ENCODE measurements around the gene NT5E. TPM values are rescaled to one million over a fixed set of nuclear protein-coding genes. Genes with fewer than 3 reads are reported as not detected.

Gene NT5E
- total RNA-seq, 2 donors from 2014 or later = 18.6 to 28.0 TPM

GRCh38 chr6:85463621-85464259 lies 13.9 kb downstream of the NT5E start:
- Histone ChIP-seq H3K4me1 (no peaks in the 10 kb centered on the region), H3K9ac (ENCODE audit: low read depth in 2 of 2, low read length in 2 of 2) (no peak overlapping the region)
- intact Hi-C loops (cut with DNase I) = no loop called here

GRCh38 chr6:85464260-85464644 lies 14.4 kb downstream of the NT5E start:
- Histone ChIP-seq H3K4me1 (no peaks in the 10 kb centered on the region), H3K9ac (ENCODE audit: low read depth in 2 of 2, low read length in 2 of 2) (no peak overlapping the region), H3K4me3 (no peak overlapping the region), H3K36me3 (no peaks in the 10 kb centered on the region), H3K27ac (no peak overlapping the region), H3K9me3 (no peaks in the 10 kb centered on the region), H3K27me3 (no peaks in the 10 kb centered on the region)
- intact Hi-C loops (cut with DNase I) = no loop called here
- no peak for DNase-seq
- no peak for TF ChIP-seq CTCF (IDR thresholded peaks at IDR 0.05)

More at GRCh38 chr6:85463621-85464259, 13.9 kb downstream of the NT5E start:
- no peaks in the 10 kb centered on the region for H3K9me3 ChIP-seq
- no peaks in the 10 kb centered on the region for H3K36me3 ChIP-seq
- TF ChIP-seq CTCF (IDR thresholded peaks at IDR 0.05) = no peak
- H3K27me3 ChIP-seq = no peaks in the 10 kb centered on the region
- H3K27ac ChIP-seq = no peak overlapping the region
- H3K4me3 ChIP-seq = no peak overlapping the region
- DNase-seq = no peak

- H3K9me3 ChIP-seq = no peaks in the 10 kb centered on the region
- no peaks in the 10 kb centered on the region for H3K27me3 ChIP-seq
- DNase-seq = no peak
- H3K4me1 ChIP-seq = no peaks in the 10 kb centered on the region
- TF ChIP-seq CTCF (IDR thresholded peaks at IDR 0.05) = no peak
- H3K27ac ChIP-seq = no peak overlapping the region
- intact Hi-C loops (cut with DNase I) = no loop called here
- no peak overlapping the region for H3K9ac ChIP-seq (ENCODE audit: low read depth in 2 of 2, low read length in 2 of 2)
- no peak overlapping the region for H3K4me3 ChIP-seq
- H3K36me3 ChIP-seq = no peaks in the 10 kb centered on the region
These were observed 14.9 kb downstream of the NT5E start for GRCh38 chr6:85464722-85465150.

GRCh38 chr6:85465762-85466161 lies 15.9 kb downstream of the NT5E start:
- Histone ChIP-seq H3K36me3 (no peaks in the 10 kb centered on the region), H3K27ac (no peak overlapping the region), H3K27me3 (no peaks in the 10 kb centered on the region), H3K9ac (ENCODE audit: low read depth in 2 of 2, low read length in 2 of 2) (no peak overlapping the region), H3K4me1 (no peaks in the 10 kb centered on the region), H3K9me3 (no peaks in the 10 kb centered on the region), H3K4me3 (no peak overlapping the region)
- no peak for TF ChIP-seq CTCF (IDR thresholded peaks at IDR 0.05)
- DNase-seq = no peak
- intact Hi-C loops (cut with DNase I) = no loop called here

- intact Hi-C loops (cut with DNase I) = no loop called here
- TF ChIP-seq CTCF (IDR thresholded peaks at IDR 0.05) = no peak
- Histone ChIP-seq H3K27me3 (no peaks in the 10 kb centered on the region), H3K4me3 (no peak overlapping the region), H3K4me1 (no peaks in the 10 kb centered on the region), H3K9me3 (no peaks in the 10 kb centered on the region), H3K9ac (ENCODE audit: low read depth in 2 of 2, low read length in 2 of 2) (no peak overlapping the region), H3K36me3 (no peaks in the 10 kb centered on the region), H3K27ac (no peak overlapping the region)
- DNase-seq = no peak
These were observed 18.4 kb downstream of the NT5E start for GRCh38 chr6:85468326-85468725.
